Heart left ventricle (tissue), 13 donors: ENCODE data around the gene FXYD3.

Experiments
- CTCF ChIP-seq, 12 donors: fragments of 200-600 bp; sonication (generic) in 4 of 12; IDR thresholded peaks; one replicate each; pipeline versions ENCODE4 v1.5.0 to v1.8.0; 2018 to 2022; ENCODE audit warnings: antibody characterized with exemption in 12 of 12, mild to moderate bottlenecking in 5 of 12
- POLR2A ChIP-seq, 2 donors: fragments of 450-650 bp; IDR thresholded peaks; one replicate each; pipeline ENCODE4 v1.6.1; 2017; ENCODE audit warnings: antibody characterized with exemption in 2 of 2, mild to moderate bottlenecking in 2 of 2, moderate library complexity in 2 of 2
- donor health status: ischemic (EF 13 %, LVEDD 7.1; RV severe dilation, severe dysfunction).
- donor health status: DM: no; HTN: yes; CAD: no.
- donor health status: DM: no; HTN: no; CAD: no.
- donor health status: ischemic (EF 25% LVEDD 6.9; RV normal size, moderate dysfunction).
- donor health status: ischemic (EF 25% LVEDD 5.7; RV mildly dilated, moderate dysfunction).
- donor health status: ischemic (EF 35%, LVEDD 5.7; RV mildly dilated, moderate dysfunction).
- donor health status: nonischemic (EF 11% LVEDD 7.7; RV severe dilation, severe dysfunction).
- donor health status: DM: yes; HTN: yes; CAD: no.
- donor health status: PGD.
- donor health status: ischemic (EF 29% LVEDD 5.4; RV normal size, mild dysfunction).
- donor health status: nonischemic (EF 23%, LVEDD 6.1; RV moderate dilation, normal function).

- TF ChIP-seq POLR2A (IDR thresholded peaks at IDR 0.05) (no peak), CTCF (IDR thresholded peaks at IDR 0.05) (no peak)
These were observed 28.2 kb downstream of the FXYD3 start for GRCh38 chr19:35143818-35144217.
